ENCODE measurements around the gene TAF11L2. TPM values are rescaled to one million over a fixed set of nuclear protein-coding genes. Genes with fewer than 3 reads are reported as not detected.
"Not testable (repeated sequence)": the region's sequence is repeated elsewhere in the genome, so short reads cannot be mapped to it uniquely, and the experiment has no call there.

The TAF11L2 gene
- total RNA-seq, 2 donors from 2014 or later = not detected

GRCh38 chr5:17497446-17497845, 585 bp upstream of the TAF11L2 start:
- no peaks in the 10 kb centered on the region for H3K27me3 ChIP-seq (replicated peaks; ENCODE audit: insufficient read depth)
- no peak overlapping the region for H3K4me3 ChIP-seq
- H3K27ac ChIP-seq = no peak overlapping the region
- DNase-seq (ENCODE audit: low spot score) = no peak
- no peaks in the 10 kb centered on the region for H3K4me1 ChIP-seq (replicated peaks)
- H3K9me3 ChIP-seq = no peaks in the 10 kb centered on the region
- intact Hi-C loops (cut with DNase I) = no loop called here
- H3K36me3 ChIP-seq = no peaks in the 10 kb centered on the region
- WGBS = 74% methylated on average over 4 of the region's 4 CpGs
- TF ChIP-seq CTCF (IDR thresholded peaks at IDR 0.05) = no peak
- no peak for TF ChIP-seq POLR2A (IDR thresholded peaks at IDR 0.05)
- TF ChIP-seq POLR2AphosphoS5 (IDR thresholded peaks at IDR 0.05) = no peak

- intact Hi-C loops (cut with DNase I) = no loop called here
- no peaks in the 10 kb centered on the region for H3K9me3 ChIP-seq
- H3K27me3 ChIP-seq (replicated peaks; ENCODE audit: insufficient read depth) = no peaks in the 10 kb centered on the region
- no peaks in the 10 kb centered on the region for H3K36me3 ChIP-seq
- no peak overlapping the region for H3K27ac ChIP-seq
- WGBS = 95% methylated on average over 17 of the region's 17 CpGs
- no peaks in the 10 kb centered on the region for H3K4me1 ChIP-seq (replicated peaks)
- no peak overlapping the region for H3K4me3 ChIP-seq
- DNase-seq (ENCODE audit: low spot score) = no peak
- TF ChIP-seq POLR2AphosphoS5 (IDR thresholded peaks at IDR 0.05) (no peak), CTCF (IDR thresholded peaks at IDR 0.05) (no peak), POLR2A (IDR thresholded peaks at IDR 0.05) (no peak)
Measured at GRCh38 chr5:17511775-17512325, 13.8 kb downstream of the TAF11L2 start.

GRCh38 chr5:17517526-17517925, 19.5 kb downstream of the TAF11L2 start:
- H3K9me3 ChIP-seq; H3K27ac ChIP-seq; DNase-seq (ENCODE audit: low spot score); H3K27me3 ChIP-seq (replicated peaks; ENCODE audit: insufficient read depth); H3K36me3 ChIP-seq; H3K4me1 ChIP-seq (replicated peaks); H3K4me3 ChIP-seq; intact Hi-C loops (cut with DNase I): not testable (repeated sequence)
- WGBS = 84% methylated on average over 11 of the region's 12 CpGs

- H3K4me3 ChIP-seq; H3K9me3 ChIP-seq; H3K27me3 ChIP-seq (replicated peaks; ENCODE audit: insufficient read depth); intact Hi-C loops (cut with DNase I); H3K4me1 ChIP-seq (replicated peaks); H3K27ac ChIP-seq; DNase-seq (ENCODE audit: low spot score); H3K36me3 ChIP-seq: not testable (repeated sequence)
- WGBS = no CpG with 5 or more reads among the region's 15 CpGs
Measured at GRCh38 chr5:17518067-17518466, 20.0 kb downstream of the TAF11L2 start, which contains the start of gene TAF11L3. TSS of gene TAF11L3 (plus strand) at chr5:17518367.

- 94% methylated on average over 9 of the region's 14 CpGs for WGBS
- H3K4me3 ChIP-seq; DNase-seq (ENCODE audit: low spot score); H3K4me1 ChIP-seq (replicated peaks); H3K27ac ChIP-seq; H3K27me3 ChIP-seq (replicated peaks; ENCODE audit: insufficient read depth); H3K36me3 ChIP-seq; intact Hi-C loops (cut with DNase I); H3K9me3 ChIP-seq: not testable (repeated sequence)
Measured at GRCh38 chr5:17519508-17519907, 21.5 kb downstream of the TAF11L2 start.

- H3K4me1 ChIP-seq (replicated peaks); intact Hi-C loops (cut with DNase I); H3K36me3 ChIP-seq; H3K27me3 ChIP-seq (replicated peaks; ENCODE audit: insufficient read depth); H3K4me3 ChIP-seq; H3K9me3 ChIP-seq; DNase-seq (ENCODE audit: low spot score); H3K27ac ChIP-seq: not testable (repeated sequence)
- no CpG with 5 or more reads among the region's 15 CpGs for WGBS
Measured at GRCh38 chr5:17521501-17521900, 23.5 kb downstream of the TAF11L2 start, which contains the start of gene TAF11L4. TSS of gene TAF11L4 (plus strand) at chr5:17521801.

- H3K4me1 ChIP-seq (replicated peaks); H3K27ac ChIP-seq; H3K4me3 ChIP-seq; H3K9me3 ChIP-seq; intact Hi-C loops (cut with DNase I); H3K36me3 ChIP-seq; DNase-seq (ENCODE audit: low spot score); H3K27me3 ChIP-seq (replicated peaks; ENCODE audit: insufficient read depth): not testable (repeated sequence)
- WGBS = no CpG with 5 or more reads among the region's 15 CpGs
Measured at GRCh38 chr5:17524935-17525334, 26.9 kb downstream of the TAF11L2 start, which contains the start of gene TAF11L5. TSS of gene TAF11L5 (plus strand) at chr5:17525235.

- H3K4me3 ChIP-seq; intact Hi-C loops (cut with DNase I); H3K27ac ChIP-seq; H3K9me3 ChIP-seq; H3K36me3 ChIP-seq; H3K27me3 ChIP-seq (replicated peaks; ENCODE audit: insufficient read depth); H3K4me1 ChIP-seq (replicated peaks): not testable (repeated sequence)
- WGBS = 92% methylated on average over 17 of the region's 17 CpGs
- DNase-seq (ENCODE audit: low spot score) = peak; percentile 65
Measured at GRCh38 chr5:17526504-17526903, 28.5 kb downstream of the TAF11L2 start.

GRCh38 chr5:17528369-17528768, 30.3 kb downstream of the TAF11L2 start, which contains the start of gene TAF11L6:
TSS of gene TAF11L6 (plus strand) at chr5:17528669.
- H3K4me1 ChIP-seq (replicated peaks); DNase-seq (ENCODE audit: low spot score); H3K4me3 ChIP-seq; H3K9me3 ChIP-seq; H3K36me3 ChIP-seq; intact Hi-C loops (cut with DNase I); H3K27me3 ChIP-seq (replicated peaks; ENCODE audit: insufficient read depth); H3K27ac ChIP-seq: not testable (repeated sequence)
- WGBS = no CpG with 5 or more reads among the region's 15 CpGs

All from prostate gland (tissue), 2 donors.